Nucleus accumbens (tissue), 56 donors: ENCODE data around the gene GATA5.
A peak's percentile ranks its signal among the peaks of the same experiment; 100 is the strongest.
"Not testable (repeated sequence)": the region's sequence is repeated elsewhere in the genome, so short reads cannot be mapped to it uniquely, and the experiment has no call there.

Experiments
- DNase-seq, 56 donors: peaks; one replicate each; lab custom pipeline; 2025; lab: John Stamatoyannopoulos, UW

The GATA5 gene

GRCh38 chr20:62505337-62506045, 29.7 kb upstream of the GATA5 start:
- DNase-seq, result no peak

DNA sequence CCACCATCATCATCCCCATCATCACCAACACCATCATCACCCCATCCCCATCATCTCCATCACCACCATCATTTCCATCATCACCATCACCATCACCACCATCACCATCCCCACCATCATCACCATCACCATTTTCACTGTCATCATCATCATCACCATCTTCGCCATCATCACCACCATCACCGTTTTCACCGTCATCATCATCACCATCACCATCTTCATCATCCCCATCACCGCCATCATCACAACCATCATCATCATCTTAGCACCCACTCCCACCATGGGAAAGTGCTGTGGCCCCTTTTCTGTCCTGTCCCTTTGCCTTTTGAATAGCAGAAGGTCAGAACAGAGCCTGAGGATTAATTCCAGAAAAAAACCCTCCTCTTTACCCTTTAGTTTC, 28.5 kb upstream of the GATA5 start:
- no peak for DNase-seq

DNA sequence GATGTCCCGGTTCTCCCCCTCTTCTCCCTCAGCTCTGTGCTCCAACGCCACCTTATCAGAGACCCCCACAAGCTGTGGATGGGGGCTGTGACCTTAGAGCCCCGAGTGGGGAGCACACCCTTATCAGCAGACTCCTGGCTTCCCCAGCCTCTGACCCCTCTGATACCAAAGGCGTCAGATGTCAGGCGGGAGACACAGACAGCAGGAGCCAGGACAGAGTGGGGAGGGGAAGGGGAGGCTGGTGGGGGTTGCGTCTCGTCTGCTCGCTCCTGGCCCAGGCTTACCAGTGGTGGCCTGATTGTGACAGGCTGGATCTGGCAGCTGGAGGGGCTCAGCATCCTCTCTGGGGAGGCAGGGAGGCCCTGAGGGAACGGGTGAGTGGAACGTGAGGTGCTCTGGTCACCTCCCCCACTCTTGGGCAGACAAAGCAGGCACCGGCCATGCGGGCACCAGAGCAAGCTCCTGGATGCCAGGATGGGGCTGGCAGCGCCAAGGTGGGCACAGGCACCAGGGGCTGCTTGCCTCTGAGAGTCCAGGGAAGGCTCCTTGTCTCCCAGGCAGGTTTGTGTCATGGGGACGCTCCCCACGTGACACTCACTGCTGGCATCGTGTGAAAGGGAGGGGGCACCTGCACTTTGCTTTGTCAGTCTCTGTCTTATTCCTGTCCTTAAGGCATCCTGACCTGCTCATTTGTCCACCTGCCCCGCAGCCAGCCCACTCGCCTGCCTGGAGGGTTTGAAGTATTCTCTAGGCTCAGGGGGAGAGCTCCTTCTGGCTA, 27.8 kb upstream of the GATA5 start:
- no peak for DNase-seq

DNA sequence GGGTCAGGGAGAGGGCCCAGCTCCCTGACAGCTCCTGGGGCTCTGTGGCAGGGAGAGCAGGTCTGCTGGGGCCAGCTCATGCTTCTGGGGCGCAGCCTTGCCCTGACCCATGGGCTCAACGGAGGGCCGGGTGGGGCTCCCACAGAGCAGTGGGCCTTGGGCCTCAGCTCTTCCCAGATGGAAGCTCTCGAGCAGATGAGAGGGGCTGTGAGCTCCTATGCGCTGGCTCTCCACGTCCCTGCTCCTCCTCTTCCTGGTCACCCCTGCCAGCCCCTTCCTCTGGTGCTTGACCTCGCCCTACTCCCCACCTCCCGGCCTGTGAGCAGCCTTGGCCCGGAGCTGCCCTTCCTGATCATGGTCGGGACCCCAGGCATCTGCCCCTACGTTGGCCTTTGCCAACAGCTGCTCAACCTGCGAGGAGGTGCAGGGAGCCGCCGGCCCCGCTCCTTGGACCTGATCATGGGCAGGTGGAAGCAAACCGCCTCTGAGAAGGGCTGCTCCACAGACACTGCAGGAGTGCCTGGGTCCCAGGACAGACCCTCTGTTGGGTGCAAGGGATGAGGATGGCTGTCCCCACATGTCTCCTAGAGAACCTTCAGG, 26.8 kb upstream of the GATA5 start:
- DNase-seq, result no peak

DNA sequence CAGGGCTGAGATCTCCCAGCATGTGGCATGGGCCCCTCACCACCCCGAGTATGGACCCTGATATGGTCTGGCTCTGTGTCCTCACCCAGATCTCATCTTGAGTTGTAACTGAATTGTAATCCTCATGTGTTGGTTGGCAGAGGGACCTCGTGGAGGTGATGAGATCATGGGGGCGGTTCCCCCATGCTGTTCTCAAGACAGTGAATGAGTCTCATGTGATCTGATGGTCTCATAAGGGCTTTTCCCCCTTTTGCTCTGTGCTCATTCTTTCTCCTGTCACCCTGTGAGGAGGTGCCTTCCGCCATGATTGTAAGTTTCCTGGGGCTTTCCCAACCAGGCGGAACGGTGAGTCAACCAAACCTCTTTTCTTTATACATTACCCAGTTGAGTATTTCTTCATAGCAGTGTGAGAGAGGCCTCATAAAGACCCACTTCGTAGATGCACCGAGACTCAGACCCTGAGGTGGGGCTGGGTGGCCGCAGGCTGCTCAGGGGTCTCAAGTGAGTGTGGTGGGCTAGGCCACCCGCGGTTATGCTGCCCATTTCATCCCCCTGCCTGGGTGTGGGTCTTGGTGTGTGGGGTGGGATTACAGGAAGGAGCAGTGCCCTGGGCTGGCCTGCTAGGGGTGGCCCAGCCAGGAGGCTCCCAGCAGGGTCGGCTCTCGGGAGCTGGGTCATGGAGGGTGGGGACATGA, 26.2 kb upstream of the GATA5 start:
- no peak for DNase-seq

GRCh38 chr20:62500237-62500864, 24.6 kb upstream of the GATA5 start:
- peak in 47 of 56 donors; percentile 3 to 81 (median 36) for DNase-seq

DNA sequence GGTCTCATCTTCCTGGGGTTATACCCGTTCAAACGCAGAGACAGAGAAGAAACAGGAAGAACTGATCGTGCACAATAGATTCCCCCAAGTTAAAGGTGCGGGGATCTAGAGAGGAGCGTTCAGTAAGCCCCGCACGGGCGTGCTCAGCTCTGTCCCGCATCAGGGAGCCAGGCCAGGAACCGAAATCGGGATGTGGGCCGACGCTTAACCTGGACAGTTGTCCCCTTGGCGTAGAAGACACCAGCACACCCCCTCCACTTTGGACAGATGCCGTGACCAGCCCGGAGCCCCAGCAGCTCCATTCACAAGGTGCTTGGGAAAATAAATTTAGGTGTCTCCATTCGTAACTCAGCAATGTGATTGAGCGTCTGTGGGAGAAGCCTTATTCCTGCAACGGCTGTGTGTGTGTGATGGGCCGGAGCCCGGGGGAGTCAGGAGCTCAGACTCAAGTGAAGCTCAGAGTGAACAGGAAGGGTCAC, 24.0 kb upstream of the GATA5 start:
- no peak for DNase-seq

GRCh38 chr20:62498874-62499273, 23.1 kb upstream of the GATA5 start:
- no peak for DNase-seq

- DNase-seq, result no peak
Measured at GRCh38 chr20:62496568-62497218, 20.9 kb upstream of the GATA5 start.

GRCh38 chr20:62495749-62496567, 20.2 kb upstream of the GATA5 start:
- no peak for DNase-seq

DNA sequence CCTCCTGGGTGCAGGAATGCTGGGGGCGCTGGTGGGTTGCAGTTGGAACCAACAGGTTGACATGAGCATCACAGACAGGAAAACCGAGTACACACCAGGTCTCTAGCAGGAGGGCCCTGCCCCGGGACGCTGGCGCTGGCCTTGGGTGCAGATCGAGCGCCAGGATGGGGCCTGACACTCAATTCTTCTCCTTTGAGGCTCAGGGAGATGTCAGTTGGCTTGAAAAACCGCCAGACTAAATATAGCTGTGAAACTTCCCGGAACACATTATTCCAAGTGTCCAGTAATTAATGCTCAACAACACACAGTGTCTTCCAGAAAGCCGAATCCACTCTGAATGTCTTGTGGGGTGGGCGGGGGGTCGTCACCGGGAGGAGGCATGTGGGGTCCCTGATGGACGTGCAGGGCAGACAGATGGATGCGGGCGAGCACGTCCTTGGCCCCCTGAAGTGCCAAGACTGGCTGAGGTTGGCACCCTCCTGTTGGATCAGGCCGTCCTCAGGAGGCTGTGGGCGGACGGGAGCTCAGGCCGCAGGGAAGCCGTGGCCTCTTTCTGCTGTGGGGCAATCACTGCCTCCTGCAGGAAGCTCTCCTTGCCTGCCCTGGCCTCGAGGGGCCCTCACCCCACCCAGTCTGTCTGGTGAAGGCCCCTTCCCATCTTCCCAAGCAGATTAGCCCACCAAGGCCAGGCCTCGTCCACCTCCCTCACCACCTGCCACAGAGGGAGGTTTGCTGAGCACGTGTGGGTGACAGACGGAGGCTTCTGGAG, 19.4 kb upstream of the GATA5 start:
- DNase-seq, result no peak

DNA sequence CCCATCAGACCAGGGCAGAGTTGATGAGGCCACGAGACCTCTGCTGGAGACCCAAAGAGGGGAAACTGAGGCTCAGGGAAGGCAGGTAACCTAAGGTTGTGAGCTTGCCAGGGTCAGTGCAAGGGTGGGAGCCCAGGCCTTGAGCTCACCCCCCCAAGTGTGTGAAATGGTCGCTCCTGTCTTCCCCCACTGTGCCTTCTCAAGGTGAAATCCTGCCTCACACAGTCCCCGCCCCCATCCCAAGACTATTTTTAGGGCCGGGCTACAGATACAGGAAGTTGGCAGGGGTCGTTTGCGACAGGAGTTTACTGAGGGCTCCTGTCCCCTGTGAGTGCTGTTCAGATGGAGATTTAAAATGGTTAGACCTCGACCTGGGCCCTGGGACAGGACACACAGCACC, 18.7 kb upstream of the GATA5 start:
- no peak for DNase-seq

DNA sequence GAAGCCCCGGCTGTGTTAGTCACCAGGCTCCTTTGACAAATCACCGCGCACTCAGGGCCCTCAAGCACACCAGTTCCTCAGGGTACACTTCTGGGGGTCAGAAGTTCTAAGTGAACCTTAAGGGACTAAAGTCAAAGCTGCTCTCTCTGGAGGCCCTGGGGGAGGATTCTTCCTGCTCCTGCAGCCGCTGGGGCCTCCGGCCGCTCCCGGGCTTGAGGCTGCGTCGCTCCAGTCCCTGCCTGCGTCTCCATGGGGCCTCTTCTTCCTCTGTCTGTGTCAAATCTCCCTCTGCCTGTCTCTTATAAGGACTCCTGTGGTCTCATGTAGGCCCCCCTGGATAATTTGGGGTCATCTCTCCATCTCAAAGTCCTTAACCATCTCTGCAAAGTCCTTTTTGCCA, 18.1 kb upstream of the GATA5 start:
- DNase-seq, result no peak

DNA sequence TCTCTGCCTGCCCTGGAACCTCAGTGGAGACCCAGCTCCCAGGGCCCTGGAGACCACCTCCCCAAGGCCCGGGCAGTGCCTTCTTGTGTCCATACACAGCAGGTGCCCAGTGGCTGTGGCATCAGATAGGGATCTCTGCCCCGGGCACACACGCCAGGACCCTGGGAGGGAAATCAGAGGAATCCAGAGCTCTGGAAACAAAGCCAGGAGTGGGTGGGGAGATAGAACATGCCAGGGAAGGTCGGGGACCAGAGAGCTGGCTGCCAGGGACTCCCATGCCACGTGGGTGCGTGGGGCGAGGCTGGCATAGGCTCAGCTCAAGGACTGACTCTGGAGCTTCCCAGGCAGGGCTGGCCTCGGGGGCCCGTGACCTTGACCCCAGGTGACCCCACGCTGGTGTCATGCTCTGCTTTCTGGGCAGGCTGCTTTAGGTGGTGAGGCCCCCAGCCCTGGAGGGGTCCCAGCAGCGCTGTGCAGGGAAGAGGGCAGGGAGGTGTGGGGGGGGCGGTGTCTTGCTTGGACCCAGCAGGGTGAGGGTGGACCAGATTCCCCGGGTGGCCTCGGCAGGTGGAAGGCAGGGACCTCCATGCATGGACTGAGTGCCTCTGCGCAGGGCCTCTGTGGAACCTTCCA, 17.6 kb upstream of the GATA5 start:
- DNase-seq, result no peak

- no peak for DNase-seq
Measured at GRCh38 chr20:62492711-62493110, 16.9 kb upstream of the GATA5 start.

DNA sequence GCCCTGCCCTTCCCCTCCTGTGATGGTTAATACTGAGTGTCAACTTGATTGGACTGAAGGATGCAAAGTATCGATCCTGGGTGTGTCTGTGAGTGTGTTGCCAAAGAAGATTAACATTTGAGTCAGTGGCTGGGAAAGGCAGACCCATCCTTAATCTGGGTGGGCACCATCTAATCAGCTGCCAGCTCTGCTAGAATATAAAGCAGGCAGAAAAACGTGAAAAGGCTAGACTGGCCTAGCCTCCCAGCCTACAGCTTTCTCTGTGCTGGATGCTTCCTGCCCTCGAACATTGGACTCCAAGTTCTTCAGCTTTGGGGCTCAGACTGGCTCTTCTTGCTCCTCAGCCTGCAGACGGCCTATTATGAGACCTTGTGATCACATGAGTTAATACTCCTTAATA, 15.0 kb upstream of the GATA5 start:
- not testable (repeated sequence) for DNase-seq

DNA sequence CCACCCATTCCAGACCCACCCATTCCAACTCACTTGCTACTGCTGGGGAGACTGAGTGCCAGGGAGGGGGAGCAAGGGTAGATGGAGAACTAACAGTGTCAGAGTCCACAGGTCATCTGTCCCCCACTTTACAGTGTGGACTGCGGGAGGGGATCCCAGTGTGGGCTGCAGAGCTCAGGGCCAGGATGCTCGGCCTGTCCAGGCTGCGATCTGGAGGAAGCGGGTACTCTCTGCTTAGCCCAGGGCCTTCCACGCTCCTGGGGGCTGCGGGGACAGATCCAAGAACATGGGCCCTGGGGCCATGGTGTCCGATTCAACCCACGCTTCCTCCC, 14.1 kb upstream of the GATA5 start:
- DNase-seq, result no peak
